OCI-LY3 (cell line): Measurements from ENCODE around the gene MROH7.

Source experiments
- H2AFZ ChIP-seq: fragments of 200-600, 300-600 bp; shearing (Covaris generic); 2 replicates; pipeline ENCODE4 v1.6.0; 2014; ENCODE audit warnings: antibody characterized with exemption, low read depth, low read length
- H3K27ac ChIP-seq: fragments of 200-600, 300-600 bp; sonication (generic); 2 replicates; pipeline ENCODE4 v1.5.1; 2014; ENCODE audit warnings: mild to moderate bottlenecking, low read length, moderate library complexity, mixed read lengths
- H3K27me3 ChIP-seq: fragments of 200-600, 300-600 bp; sonication (generic); 2 replicates; pipeline ENCODE4 v1.6.1; 2014; ENCODE audit warnings: low read depth, low read length, mixed read lengths
- H3K36me3 ChIP-seq: fragments of 200-600, 300-600 bp; sonication (generic); replicated peaks from 2 replicates; pipeline ENCODE3; 2014; ENCODE audit warnings: low read depth, low read length, mixed read lengths
- H3K4me1 ChIP-seq: fragments of 300-600, 200-600 bp; sonication (generic); 2 replicates; pipeline ENCODE4 v1.6.1; 2014; ENCODE audit warnings: low read length, mixed read lengths
- H3K4me2 ChIP-seq: fragments of 200-600, 300-600 bp; sonication (generic); 2 replicates; pipeline ENCODE4 v1.6.1; 2014; ENCODE audit warnings: low read length, mixed read lengths
- H3K4me3 ChIP-seq: fragments of 300-600, 200-600 bp; sonication (generic); 2 replicates; pipeline ENCODE4 v1.5.1; 2014; ENCODE audit warnings: antibody characterized with exemption, mild to moderate bottlenecking, low read length, moderate library complexity
- H3K79me2 ChIP-seq: fragments of 300-600, 200-600 bp; shearing (Covaris generic); 2 replicates; pipeline ENCODE4 v1.6.1; 2014; ENCODE audit warnings: mild to moderate bottlenecking, low read length, mixed read lengths
- H3K9ac ChIP-seq: fragments of 300-600, 200-600 bp; shearing (Covaris generic); 2 replicates; pipeline ENCODE4 v1.6.0; 2014; ENCODE audit warnings: mild to moderate bottlenecking, low read length, moderate library complexity
- H3K9me3 ChIP-seq: fragments of 200-600, 300-600 bp; shearing (Covaris generic); 2 replicates; pipeline ENCODE4 v1.6.1; 2014; ENCODE audit warnings: low read length, mixed read lengths; ENCODE audit not compliant: insufficient read depth
- H4K20me1 ChIP-seq: fragments of 200-600, 300-600 bp; sonication (generic); 2 replicates; pipeline ENCODE4 v1.6.1; 2016; ENCODE audit warnings: low read length, mixed read lengths; ENCODE audit not compliant: insufficient read depth
- EZH2phosphoT487 ChIP-seq: fragments of 200-600 bp; shearing (Covaris generic); IDR thresholded peaks from 2 replicates; pipeline ENCODE4 v1.6.1; 2018; ENCODE audit warnings: antibody characterized with exemption, mixed run types, low read depth
- TF ChIP-seq, protein P1 (sequence below): fragments of 200-600, 300-600 bp; sonication (generic); IDR thresholded peaks from 2 replicates; pipeline ENCODE4 v1.5.1; 2014; ENCODE audit warnings: antibody characterized with exemption, low read length, low read depth

The MROH7 gene

DNA sequence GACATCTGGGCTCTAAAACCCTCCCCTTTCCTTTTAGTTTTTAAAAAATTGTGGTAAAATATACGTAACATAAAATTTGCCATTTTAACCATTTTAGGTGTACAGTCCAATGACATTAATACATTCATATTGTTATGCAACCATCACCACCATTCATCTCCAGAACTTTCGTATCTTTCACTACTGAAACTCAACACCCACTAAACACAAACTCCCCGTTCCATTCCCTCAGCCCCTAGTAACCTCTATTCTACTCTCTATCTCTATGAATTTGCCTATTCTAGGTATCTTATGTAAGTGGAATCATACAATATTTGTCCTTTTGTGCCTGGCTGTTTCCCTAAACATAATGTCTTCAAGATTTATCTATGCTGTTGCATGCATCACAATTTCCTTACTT, 54.7 kb downstream of the MROH7 start:
- Histone ChIP-seq H3K79me2 (no peaks in the 10 kb centered on the region), H3K4me1 (no peaks in the 10 kb centered on the region), H3K27me3 (no peaks in the 10 kb centered on the region), H3K9ac (no peak overlapping the region), H3K36me3 (no peaks in the 10 kb centered on the region), H4K20me1 (no peaks in the 10 kb centered on the region), H3K4me2 (no peak overlapping the region), H3K27ac (no peak overlapping the region), H3K4me3 (no peak overlapping the region), H3K9me3 (no peaks in the 10 kb centered on the region), H2AFZ (no peak overlapping the region)
- TF ChIP-seq EZH2phosphoT487: no peak
- TF ChIP-seq, protein P1, sequence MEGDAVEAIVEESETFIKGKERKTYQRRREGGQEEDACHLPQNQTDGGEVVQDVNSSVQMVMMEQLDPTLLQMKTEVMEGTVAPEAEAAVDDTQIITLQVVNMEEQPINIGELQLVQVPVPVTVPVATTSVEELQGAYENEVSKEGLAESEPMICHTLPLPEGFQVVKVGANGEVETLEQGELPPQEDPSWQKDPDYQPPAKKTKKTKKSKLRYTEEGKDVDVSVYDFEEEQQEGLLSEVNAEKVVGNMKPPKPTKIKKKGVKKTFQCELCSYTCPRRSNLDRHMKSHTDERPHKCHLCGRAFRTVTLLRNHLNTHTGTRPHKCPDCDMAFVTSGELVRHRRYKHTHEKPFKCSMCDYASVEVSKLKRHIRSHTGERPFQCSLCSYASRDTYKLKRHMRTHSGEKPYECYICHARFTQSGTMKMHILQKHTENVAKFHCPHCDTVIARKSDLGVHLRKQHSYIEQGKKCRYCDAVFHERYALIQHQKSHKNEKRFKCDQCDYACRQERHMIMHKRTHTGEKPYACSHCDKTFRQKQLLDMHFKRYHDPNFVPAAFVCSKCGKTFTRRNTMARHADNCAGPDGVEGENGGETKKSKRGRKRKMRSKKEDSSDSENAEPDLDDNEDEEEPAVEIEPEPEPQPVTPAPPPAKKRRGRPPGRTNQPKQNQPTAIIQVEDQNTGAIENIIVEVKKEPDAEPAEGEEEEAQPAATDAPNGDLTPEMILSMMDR: no peak

DNA sequence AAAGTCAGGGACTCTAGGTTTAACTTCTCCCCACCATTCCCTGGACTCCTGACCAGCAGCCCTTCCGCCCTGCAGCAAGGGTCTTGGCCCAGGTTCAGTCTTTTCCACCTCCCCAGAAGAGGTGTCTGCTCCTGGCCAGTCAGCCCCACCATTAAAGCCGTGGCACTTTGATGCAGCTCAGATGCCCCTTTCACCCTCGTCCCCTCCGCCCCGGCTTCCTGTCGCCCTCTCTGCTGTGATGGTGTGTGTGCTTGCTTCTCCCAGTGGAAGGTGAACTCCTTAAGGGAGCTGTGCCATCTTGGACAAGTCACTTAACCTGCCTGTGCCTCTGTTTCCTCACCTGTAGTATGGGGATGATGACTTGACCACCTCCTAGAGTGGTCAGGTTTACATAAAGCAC, 56.3 kb downstream of the MROH7 start:
- H2AFZ ChIP-seq: no peak overlapping the region
- H3K79me2 ChIP-seq: no peaks in the 10 kb centered on the region
- no peaks in the 10 kb centered on the region for H3K9me3 ChIP-seq
- no peaks in the 10 kb centered on the region for H3K27me3 ChIP-seq
- TF ChIP-seq, protein P1: no peak
- no peak for TF ChIP-seq EZH2phosphoT487
- no peak overlapping the region for H3K27ac ChIP-seq
- no peak overlapping the region for H3K9ac ChIP-seq
- no peaks in the 10 kb centered on the region for H4K20me1 ChIP-seq
- H3K4me1 ChIP-seq: no peaks in the 10 kb centered on the region
- no peaks in the 10 kb centered on the region for H3K36me3 ChIP-seq
- H3K4me3 ChIP-seq: no peak overlapping the region
- H3K4me2 ChIP-seq: no peak overlapping the region

DNA sequence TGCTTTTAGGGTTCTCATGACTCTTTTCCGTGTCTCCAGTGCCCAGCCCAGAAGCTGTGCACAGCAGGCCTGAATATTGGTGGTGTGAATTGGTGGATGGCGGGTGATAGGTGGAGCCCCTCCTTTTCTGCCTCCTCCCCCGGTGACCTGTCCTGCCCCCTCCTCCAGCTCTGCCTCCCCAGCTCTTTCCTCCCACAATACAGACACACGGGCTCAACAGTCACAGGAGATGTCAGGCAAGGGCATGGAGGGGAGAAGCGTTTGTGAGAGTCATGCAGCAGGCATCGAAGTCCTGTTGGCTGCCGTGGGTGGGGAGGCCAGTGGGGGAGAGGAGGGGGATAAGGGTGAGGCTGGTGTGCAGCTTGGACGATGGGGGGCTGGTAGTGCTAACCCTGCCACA, 56.8 kb downstream of the MROH7 start:
- Histone ChIP-seq H3K4me2 (no peak overlapping the region), H2AFZ (no peak overlapping the region), H3K4me3 (no peak overlapping the region), H3K79me2 (no peaks in the 10 kb centered on the region), H4K20me1 (no peaks in the 10 kb centered on the region), H3K27me3 (no peaks in the 10 kb centered on the region), H3K36me3 (no peaks in the 10 kb centered on the region), H3K9ac (no peak overlapping the region), H3K9me3 (no peaks in the 10 kb centered on the region), H3K27ac (no peak overlapping the region), H3K4me1 (no peaks in the 10 kb centered on the region)
- no peak for TF ChIP-seq EZH2phosphoT487
- TF ChIP-seq, protein P1: no peak

DNA sequence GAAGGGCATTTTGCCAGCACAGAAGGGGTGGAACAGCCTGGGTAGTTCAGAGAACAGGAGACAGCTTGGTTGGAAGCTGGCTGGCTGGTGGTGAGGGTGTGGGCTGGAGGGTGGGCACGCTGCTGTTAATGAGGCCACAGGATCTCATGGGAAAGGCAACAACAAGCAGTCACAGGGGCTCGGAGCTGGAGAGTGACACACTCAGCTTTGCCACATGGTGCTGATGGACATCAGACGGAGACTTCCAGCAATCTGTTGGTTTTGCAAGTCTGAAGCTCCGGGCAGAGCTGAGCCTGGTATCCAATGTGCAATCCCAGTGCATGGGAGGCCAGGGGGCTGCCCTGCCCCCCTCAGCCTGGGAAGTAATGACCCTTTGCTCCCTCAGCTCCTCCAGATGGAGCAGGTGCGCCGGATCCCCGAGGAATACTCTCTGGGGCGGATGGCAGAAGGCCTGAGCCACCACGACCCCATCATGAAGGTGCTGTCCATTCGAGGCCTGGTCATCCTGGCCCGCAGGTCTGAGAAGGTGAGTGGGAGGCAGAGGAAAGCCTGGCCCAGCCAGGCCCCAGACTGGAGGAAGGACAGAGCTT, 58.4 kb downstream of the MROH7 start:
- H3K36me3 ChIP-seq: no peaks in the 10 kb centered on the region
- no peak overlapping the region for H3K27ac ChIP-seq
- H3K9ac ChIP-seq: no peak overlapping the region
- H2AFZ ChIP-seq: no peak overlapping the region
- no peaks in the 10 kb centered on the region for H3K4me1 ChIP-seq
- H3K9me3 ChIP-seq: no peaks in the 10 kb centered on the region
- H3K4me3 ChIP-seq: no peak overlapping the region
- H3K79me2 ChIP-seq: no peaks in the 10 kb centered on the region
- H4K20me1 ChIP-seq: no peaks in the 10 kb centered on the region
- H3K27me3 ChIP-seq: no peaks in the 10 kb centered on the region
- TF ChIP-seq, protein P1: no peak
- TF ChIP-seq EZH2phosphoT487: no peak
- no peak overlapping the region for H3K4me2 ChIP-seq
